A673 (cell line): Measurements from ENCODE around the gene CERKL.

Experiments used
- EZH2 ChIP-seq: fragments of 200-600 bp; sonication (generic); IDR thresholded peaks from 2 replicates; pipeline ENCODE4 v1.6.1; 2017; ENCODE audit warnings: borderline replicate concordance, low read depth, mild to moderate bottlenecking, mixed read lengths, antibody characterized with exemption, low read length; ENCODE audit not compliant: poor library complexity, severe bottlenecking
- TF ChIP-seq, protein P1 (sequence below): fragments of 300-800, 200-600 bp; sonication (generic); conservative IDR thresholded peaks from 2 replicates; pipeline ENCODE4 v1.5.1; 2017; ENCODE audit warnings: low read depth, mild to moderate bottlenecking, antibody characterized with exemption, low read length, moderate library complexity, mixed read lengths

DNA sequence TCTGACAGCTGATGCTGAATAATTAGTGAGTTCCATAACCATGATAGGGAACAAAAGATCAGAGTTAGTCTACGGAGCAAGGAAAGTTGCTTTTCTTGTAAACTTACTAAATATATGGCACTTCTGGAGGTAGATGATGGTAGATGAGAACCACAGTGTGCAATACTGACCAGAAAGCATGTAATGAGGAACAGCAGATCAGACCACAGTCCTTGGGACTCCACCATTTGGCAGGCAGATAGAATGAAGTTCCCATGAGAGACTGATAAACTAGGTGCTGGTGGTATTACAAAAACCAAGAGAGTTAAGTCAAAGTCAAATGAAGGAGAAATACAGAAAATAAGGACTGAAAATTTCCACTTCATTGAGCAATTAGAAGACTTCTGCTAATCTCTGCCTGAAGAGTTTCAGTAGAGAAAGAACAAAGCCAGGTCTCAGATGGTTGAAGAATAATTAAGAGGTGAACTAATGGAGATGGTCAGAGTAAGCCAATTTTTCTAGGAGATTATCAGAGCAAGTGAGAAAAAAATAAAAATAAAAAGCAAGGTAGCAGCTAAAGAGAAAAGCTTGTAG, 10.4 kb downstream of the CERKL start:
- TF ChIP-seq, protein P1, sequence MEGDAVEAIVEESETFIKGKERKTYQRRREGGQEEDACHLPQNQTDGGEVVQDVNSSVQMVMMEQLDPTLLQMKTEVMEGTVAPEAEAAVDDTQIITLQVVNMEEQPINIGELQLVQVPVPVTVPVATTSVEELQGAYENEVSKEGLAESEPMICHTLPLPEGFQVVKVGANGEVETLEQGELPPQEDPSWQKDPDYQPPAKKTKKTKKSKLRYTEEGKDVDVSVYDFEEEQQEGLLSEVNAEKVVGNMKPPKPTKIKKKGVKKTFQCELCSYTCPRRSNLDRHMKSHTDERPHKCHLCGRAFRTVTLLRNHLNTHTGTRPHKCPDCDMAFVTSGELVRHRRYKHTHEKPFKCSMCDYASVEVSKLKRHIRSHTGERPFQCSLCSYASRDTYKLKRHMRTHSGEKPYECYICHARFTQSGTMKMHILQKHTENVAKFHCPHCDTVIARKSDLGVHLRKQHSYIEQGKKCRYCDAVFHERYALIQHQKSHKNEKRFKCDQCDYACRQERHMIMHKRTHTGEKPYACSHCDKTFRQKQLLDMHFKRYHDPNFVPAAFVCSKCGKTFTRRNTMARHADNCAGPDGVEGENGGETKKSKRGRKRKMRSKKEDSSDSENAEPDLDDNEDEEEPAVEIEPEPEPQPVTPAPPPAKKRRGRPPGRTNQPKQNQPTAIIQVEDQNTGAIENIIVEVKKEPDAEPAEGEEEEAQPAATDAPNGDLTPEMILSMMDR = no peak
- TF ChIP-seq EZH2 = no peak
